HG02759 (cell line): Measurements from ENCODE around the gene CHRNA4.
"Not testable (repeated sequence)": the region's sequence is repeated elsewhere in the genome, so short reads cannot be mapped to it uniquely, and the experiment has no call there.

ENCODE experiments used
- ATAC-seq: cut with Tn5 transposase; IDR thresholded peaks from one replicate; pipeline ENCODE4 v1.9.1; 2021; ENCODE audit warnings: mild to moderate bottlenecking, moderate library complexity; ENCODE audit not compliant: unreplicated experiment

The CHRNA4 gene

GRCh38 chr20:63398744-63399514, 37.8 kb upstream of the CHRNA4 start:
- ATAC-seq = no peak

- ATAC-seq = no peak
Observed at GRCh38 chr20:63397946-63398450, 36.8 kb upstream of the CHRNA4 start.

- ATAC-seq = no peak
Observed at GRCh38 chr20:63397155-63397843, 36.1 kb upstream of the CHRNA4 start.

GRCh38 chr20:63396300-63396699, 35.2 kb upstream of the CHRNA4 start:
- no peak for ATAC-seq

GRCh38 chr20:63395723-63396122, 34.6 kb upstream of the CHRNA4 start:
- no peak for ATAC-seq

- ATAC-seq = no peak
Observed at GRCh38 chr20:63394920-63395455, 33.8 kb upstream of the CHRNA4 start.

- no peak for ATAC-seq
Observed at GRCh38 chr20:63394069-63394919, 33.1 kb upstream of the CHRNA4 start.

GRCh38 chr20:63393566-63393965, 32.4 kb upstream of the CHRNA4 start:
- no peak for ATAC-seq

- no peak for ATAC-seq
Observed at GRCh38 chr20:63392465-63393365, 31.6 kb upstream of the CHRNA4 start.

GRCh38 chr20:63387917-63388316, 26.8 kb upstream of the CHRNA4 start:
- ATAC-seq = no peak

GRCh38 chr20:63387393-63387792, 26.2 kb upstream of the CHRNA4 start:
- no peak for ATAC-seq

- no peak for ATAC-seq
Observed at GRCh38 chr20:63386491-63386890, 25.3 kb upstream of the CHRNA4 start.

- no peak for ATAC-seq
Observed at GRCh38 chr20:63385819-63386218, 24.7 kb upstream of the CHRNA4 start.

- ATAC-seq = no peak
Observed at GRCh38 chr20:63384336-63384735, 23.2 kb upstream of the CHRNA4 start.

- no peak for ATAC-seq
Observed at GRCh38 chr20:63383556-63383955, 22.4 kb upstream of the CHRNA4 start.

- ATAC-seq = no peak
Observed at GRCh38 chr20:63382551-63383300, 21.6 kb upstream of the CHRNA4 start.

GRCh38 chr20:63381781-63382431, 20.8 kb upstream of the CHRNA4 start:
- ATAC-seq = no peak

GRCh38 chr20:63380346-63380870, 19.3 kb upstream of the CHRNA4 start:
- ATAC-seq = no peak

- ATAC-seq = not testable (repeated sequence)
Observed at GRCh38 chr20:63379872-63380271, 18.7 kb upstream of the CHRNA4 start.
